GM18951 (cell line): ENCODE data around the gene SORBS1.

Experiments used
- POLR2A ChIP-seq: IDR thresholded peaks from 4 replicates; pipeline ENCODE4 v1.6.1; 2011; ENCODE audit warnings: mild to moderate bottlenecking; ENCODE audit not compliant: insufficient read length, insufficient read depth; ENCODE audit errors: extremely low read depth
- in situ Hi-C: fragments of 300-500 bp; cut with MboI; formaldehyde crosslinking; loops from one replicate; pipeline ENCODE4 v1.12.0; 2022; ENCODE audit warnings: low sequenced_read_pairs, mixed read lengths, inconsistent platforms; ENCODE audit not compliant: unreplicated experiment

Gene SORBS1

DNA sequence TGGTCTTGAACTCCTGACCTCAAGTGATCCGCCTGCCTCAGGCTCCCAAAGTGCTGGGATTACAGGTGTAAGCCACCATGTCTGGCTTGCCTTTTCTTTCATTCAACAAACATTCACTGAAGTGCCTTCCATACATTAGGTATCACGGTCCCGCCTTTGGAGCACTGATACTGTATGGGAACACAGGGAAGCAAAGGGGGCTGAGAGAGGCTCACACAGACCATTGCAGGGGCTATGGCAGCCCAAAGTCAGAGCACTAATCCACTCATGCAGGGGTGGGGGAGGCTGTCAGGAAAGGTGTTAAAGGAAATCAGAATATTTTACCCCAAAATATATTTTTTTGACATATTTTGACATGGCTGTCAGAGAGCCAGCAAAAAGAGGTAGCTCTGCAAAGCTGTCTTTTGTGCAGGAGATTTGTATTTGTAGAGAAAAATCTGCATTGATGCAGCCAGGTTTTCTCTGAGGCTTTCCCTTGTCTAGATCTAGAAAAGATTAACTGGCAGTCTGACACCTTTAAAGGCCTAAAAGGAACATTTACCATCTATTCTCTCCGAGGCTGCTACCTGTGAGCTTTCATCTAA is 228.4 kb downstream of the SORBS1 start:
- in situ Hi-C loops, result no loop called here
- no peak for TF ChIP-seq POLR2A

DNA sequence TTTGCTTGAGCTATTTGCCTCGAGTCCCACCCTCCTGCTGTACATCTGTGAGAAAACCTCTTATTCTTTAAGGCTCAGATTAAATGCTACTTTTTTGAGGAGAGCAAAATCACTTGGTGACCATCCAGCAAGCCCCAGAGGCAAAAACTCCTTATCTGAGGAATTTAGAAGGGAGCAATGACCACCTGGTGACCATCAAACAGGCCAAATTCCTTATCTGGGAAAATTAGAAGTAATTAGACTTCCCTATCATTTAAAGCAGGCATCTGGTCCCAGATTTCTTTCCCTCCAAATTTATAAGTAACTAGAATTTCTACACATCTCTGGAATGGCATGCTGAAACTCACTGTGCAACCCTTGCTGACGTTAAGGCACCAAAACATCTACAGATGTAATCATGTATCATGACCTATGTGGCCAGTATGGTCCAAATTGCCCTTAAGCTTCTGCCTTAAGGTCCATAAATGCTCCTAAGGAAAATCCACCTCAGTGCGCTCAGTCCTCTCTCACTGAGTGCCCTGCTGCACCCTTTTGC is 229.5 kb downstream of the SORBS1 start:
- in situ Hi-C loops, result no loop called here
- no peak for TF ChIP-seq POLR2A

DNA sequence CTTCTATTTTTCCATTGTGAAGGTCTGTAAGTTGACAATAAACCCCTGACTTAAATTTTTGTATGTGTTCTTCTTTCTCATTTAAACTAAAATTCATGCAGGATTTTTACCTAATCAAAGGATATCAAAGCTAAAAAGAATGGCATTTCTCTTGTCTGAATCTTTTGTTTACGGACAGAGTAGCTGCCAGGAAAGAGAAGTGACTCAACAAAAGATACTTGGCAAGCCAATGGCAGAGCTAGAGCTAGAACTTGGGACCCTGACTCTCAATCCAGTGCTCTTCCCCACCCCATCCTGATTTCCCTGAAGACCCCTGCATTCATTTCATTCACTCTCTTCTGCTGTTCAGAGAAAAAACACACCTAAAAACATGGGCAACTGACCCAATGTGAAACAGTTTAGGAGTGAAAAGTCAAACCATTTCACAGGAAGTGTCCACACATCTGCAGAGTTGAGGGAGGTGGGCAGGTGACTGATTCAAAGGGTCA is 230.2 kb downstream of the SORBS1 start:
- in situ Hi-C loops, result no loop called here
- no peak for TF ChIP-seq POLR2A

DNA sequence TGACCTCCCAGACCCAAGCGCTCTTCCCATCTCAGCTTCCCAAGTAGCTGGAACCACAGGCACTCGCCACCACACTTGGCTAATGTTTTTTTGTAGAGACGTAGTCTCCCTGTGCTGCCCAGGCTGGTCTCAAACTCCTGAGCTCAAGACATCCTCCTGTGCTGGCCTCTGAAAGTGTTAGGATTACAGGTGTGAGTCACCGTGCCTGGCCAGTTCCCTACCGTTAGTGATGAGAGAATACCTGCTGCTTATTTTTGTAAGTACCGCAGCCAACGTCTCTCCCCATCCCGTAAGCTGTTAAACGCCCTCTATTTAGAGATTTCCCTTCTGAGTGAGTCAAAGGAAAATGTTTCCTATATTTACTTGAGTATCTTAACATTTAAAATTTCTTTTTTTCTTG is 231.9 kb downstream of the SORBS1 start:
- in situ Hi-C loops, result no loop called here
- TF ChIP-seq POLR2A, result no peak

DNA sequence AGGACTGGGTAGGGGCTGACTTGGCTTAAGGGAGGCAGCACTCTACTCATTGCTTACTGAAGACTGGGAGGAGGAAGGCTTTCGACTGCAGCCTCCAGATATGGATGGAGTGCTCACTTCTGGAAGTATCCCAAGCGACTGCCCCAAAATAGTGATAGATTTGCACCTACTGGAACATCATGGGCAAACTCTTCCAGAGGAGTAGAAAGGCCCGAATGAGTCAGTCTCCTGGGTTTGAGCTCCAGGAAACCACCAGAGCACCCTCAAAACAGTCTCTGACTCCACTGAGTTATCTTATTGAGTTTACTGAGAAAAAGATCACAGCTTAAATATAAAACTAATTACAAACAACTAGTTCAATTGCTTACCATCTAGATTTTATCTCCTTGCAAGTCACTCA is 233.2 kb downstream of the SORBS1 start:
- no peak for TF ChIP-seq POLR2A
- in situ Hi-C loops, result no loop called here

DNA sequence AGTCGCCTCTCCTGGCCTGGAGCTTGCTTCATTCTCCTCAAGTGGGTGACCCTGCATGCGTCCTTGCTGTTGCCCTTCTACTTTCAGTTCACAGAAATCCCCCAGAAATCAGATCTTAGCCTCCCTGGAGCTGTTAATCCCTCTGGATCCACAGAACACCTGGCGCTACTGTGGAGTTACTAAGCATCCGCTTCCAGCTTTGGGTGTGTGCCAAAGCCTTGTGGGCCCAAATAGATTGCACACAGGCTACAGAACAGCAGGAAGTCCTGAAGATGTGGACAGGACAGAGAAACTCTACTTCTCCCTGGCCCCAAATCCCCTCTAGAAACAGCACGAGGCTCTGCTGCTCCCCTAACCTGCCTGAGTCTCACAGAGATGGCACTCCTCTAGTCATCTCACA is 233.8 kb downstream of the SORBS1 start:
- in situ Hi-C loops, result no loop called here
- TF ChIP-seq POLR2A, result no peak

DNA sequence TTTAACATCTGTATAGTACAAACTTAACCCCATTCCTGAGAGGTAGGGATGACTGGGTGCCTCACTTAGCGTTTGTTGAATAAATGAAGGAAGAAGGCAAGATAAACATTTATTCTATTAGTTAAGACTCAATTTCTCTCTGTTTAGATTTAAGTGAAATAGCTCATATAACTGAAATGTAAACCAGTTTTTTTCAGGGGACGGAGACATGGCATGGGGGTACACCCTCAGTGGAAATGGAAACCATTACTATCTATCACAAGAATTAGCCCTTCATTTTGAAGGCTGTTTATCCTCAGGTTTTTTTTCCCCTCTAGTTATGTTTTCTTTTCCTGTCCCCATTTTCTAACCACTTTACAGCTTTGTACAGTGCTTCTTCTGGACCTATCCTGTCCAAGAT is 234.8 kb downstream of the SORBS1 start:
- in situ Hi-C loops, result no loop called here
- TF ChIP-seq POLR2A, result no peak

DNA sequence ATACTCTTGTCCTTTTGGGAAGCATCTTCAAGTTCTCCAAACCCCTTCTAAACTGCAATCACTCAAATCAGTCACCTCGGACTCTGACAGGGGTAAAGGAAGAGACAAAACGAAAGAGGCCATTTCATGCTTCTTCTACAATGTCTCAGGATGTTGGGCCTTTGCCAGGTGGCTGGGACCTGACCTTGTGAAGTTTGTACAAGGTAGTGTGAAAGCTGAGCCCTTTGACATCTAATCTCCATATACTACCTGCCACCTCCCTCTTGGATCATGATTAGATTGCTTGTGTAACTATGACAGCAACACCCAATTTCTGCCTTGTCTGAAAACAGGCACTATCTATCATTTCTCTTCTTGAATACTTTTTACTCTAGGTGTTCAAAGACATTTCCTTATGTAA is 235.3 kb downstream of the SORBS1 start:
- in situ Hi-C loops, result no loop called here
- TF ChIP-seq POLR2A, result no peak

DNA sequence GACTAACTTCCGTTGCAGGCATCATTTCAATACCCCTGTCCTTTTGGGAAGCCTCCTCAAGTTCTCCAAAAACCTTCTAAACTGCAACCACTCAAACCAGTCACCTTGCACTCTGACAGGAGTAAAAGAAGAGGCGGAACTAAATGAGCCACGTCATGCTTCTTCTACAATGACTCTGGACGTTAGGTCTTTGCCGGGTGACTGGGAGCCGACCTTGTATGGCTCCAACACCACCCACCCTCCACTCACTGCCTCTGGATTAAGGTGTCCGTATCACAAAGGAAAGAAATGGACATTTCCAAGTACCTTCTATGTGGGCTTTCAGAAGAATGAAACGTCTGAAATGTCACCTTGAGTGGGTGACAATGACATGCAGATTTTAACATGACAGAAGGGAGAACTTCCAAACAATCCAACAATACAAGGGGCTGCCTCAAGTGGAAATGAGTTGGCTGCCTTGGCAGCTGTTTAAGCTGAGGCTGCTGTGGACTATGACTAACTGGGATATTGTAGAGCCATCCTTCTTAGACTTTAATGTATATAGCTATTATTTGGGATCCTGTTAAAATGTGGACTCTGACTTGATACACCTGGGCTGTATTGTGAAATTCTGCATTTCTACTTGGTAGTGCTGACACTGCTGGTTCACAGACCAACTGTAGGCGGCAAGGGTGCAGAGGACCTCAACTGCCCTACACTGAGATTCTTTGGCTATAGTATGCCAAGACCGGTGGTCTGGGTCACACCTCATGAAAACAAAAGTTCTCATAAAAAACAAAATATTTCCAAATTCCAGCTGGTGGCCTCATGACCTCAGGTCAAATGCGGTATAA is 236.5 kb downstream of the SORBS1 start:
- TF ChIP-seq POLR2A, result no peak
- in situ Hi-C loops, result no loop called here

DNA sequence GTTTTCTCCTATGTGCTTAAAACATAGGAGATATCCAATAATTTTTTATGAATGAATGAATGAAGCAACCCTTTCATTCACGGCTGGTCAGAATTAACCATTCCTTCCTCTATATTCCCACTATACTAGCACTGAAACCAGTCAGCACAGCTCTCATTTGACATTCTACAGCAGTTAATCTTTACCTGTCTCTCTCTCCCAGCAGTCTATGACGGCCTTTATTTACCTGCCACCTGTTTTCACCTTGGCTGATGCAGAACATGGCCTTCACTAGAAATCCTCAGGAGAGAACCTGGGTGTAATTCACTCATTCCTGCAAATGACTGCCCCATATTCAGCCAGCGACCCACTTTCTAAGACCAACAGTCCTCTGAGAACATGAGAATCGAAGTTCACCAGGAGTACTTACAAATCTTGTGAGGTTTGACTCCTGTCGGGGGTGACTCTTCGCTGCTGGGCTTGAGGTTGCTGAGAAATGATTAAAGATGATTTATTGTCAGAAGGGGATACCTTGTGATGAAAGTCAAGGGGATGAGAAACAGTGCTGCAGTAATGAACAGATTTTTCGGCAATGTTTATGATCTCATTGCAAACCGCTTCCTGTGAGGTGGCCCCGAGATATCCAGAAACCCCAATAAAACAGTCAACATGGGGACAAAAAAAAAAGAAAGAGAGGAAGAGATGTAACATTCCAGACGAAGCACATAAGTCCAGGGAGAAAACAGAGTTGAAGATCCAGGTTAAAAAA is 239.4 kb downstream of the SORBS1 start:
- no peak for TF ChIP-seq POLR2A
- in situ Hi-C loops, result no loop called here

DNA sequence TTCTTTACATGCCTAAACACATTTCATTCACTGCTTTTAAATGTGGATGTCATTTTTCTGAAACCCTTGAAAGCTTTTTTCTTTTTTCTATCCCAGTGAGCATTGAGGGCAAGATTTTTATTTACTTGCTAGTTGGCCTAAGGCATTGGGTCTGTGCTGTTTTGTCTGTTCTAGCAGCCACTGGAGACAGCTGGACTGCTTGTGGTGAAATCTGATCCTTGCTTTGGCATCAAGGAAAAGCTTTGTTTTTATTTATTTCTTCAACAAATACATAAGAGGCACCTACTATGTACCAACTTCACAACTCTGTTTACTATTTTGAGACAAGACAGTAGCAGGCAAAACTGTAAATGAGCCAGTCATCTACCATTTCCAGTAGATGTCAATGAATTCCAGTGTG is 241.9 kb downstream of the SORBS1 start:
- in situ Hi-C loops, result no loop called here
- TF ChIP-seq POLR2A, result no peak

DNA sequence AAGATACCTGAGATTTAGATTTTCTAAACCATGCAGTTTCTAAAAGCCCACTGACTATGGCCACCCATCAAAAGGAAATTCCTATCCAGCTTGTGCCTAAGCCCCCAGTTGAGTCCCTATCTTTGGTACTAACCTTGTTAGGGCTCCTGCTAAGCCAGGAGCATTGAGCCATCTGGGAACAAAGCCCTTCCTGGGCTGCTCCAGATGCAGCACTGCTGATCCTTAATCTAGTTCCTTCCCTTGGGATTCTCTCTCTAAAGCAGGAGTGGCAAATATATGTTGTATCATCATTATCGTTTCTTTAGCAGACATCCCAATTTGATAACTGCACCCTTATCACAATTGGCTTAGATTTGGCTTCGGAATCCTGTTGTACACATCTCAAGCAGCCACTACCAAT is 245.7 kb downstream of the SORBS1 start:
- in situ Hi-C loops, result no loop called here
- no peak for TF ChIP-seq POLR2A

DNA sequence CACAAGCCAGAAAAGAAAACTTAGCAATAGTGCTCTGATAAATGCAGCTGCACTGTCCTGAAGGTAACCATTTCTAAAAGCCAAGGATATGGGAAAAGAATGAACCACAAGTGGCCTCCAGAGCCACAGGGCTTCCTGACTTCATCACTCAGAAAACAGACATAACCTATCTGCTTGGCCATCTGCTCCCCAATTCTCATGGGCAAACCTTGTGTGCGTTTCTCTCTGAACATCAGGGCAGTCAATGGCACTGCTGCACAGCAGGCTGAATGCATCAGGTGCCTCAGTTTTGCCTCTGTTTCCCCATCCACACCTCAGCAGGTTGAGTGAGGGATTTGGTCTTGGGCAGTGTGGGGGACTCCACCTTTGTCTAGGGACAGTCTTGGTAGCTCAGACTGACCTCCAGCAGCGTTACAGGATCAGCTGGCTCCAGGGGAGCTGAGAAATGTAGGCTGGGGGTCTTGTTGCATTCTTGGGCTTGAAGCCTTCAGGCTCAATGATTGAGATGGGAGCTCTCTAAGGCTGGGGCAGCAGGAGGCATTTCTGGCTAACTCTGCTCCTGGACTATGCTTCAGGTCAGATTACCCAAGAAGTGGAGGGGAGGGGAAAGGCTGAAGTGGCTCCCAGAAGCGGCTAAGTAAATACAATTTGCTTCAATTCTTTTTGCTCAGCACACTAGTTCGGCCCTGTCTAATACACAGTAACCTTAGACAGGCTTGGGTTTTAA is 246.8 kb downstream of the SORBS1 start:
- in situ Hi-C loops, result no loop called here
- no peak for TF ChIP-seq POLR2A

DNA sequence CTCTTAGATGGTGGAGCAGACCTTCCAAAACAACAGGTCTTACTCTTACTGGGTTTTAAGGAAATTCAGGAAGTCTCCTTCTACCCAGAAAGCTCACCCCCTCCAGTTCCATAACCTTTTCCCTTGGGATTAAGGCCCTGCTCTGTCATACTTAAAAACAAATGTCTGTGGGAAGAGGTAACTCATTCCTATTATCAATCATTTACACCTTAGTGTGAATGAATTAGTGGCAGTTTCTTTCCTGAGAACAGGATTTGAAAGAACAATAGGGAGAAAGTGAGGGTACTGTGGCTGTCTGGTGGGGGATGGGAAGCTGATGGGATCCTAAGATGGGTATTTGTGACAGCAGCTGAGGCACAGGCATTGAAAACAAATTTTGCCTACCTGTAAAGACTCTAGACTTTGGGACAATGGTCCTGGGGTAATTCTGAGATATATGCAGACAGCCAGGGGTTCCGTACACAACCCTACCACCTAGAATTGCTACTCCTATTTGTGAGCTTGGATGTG is 248.1 kb downstream of the SORBS1 start:
- no peak for TF ChIP-seq POLR2A
- in situ Hi-C loops, result no loop called here
